WTC11 (cell line): ENCODE measurements around the gene ARRB2. TPM values are rescaled to one million over a fixed set of nuclear protein-coding genes. Genes with fewer than 3 reads are reported as not detected.

Source experiments
- ATAC-seq: fragments of 200-7000 bp; cut with Tn5 transposase; 2 replicates; pipeline ENCODE4 v1.10.0; 2021; ENCODE audit warnings: mild to moderate bottlenecking, moderate library complexity
- CTCF ChIA-PET: fragments of 300-600 bp; sonication (Branson Sonifier 250); formaldehyde crosslinking; loops from one replicate; lab custom pipeline; 2021; ENCODE audit warnings: antibody characterized with exemption; lab: Charles Lee
- POLR2A ChIA-PET: fragments of 350-600 bp; sonication (Branson Sonifier 250); formaldehyde crosslinking; loops from one replicate; lab custom pipeline; 2021; ENCODE audit warnings: antibody characterized with exemption; lab: Charles Lee
- DNase-seq: peaks from one replicate; pipeline ENCODE4 v3.0.0; 2021; ENCODE audit warnings: low spot score
- H3K27ac Mint-ChIP-seq: 2 replicates; pipeline ENCODE4 v1.8.0; 2021; ENCODE audit warnings: mixed read lengths
- H3K27me3 Mint-ChIP-seq: 2 replicates; pipeline ENCODE4 v1.8.0; 2021; ENCODE audit warnings: low read depth, mild to moderate bottlenecking, moderate library complexity, mixed read lengths
- H3K36me3 Mint-ChIP-seq: 2 replicates; pipeline ENCODE4 v1.8.0; 2021; ENCODE audit warnings: mixed read lengths
- H3K4me1 Mint-ChIP-seq: 2 replicates; pipeline ENCODE4 v1.8.0; 2022; ENCODE audit warnings: mixed read lengths
- H3K4me3 Mint-ChIP-seq: 2 replicates; pipeline ENCODE4 v1.8.0; 2021; ENCODE audit warnings: mild to moderate bottlenecking, moderate library complexity, mixed read lengths
- H3K9me3 Mint-ChIP-seq: 2 replicates; pipeline ENCODE4 v1.8.0; 2021; ENCODE audit warnings: mixed read lengths
- CREB1 ChIP-seq: sonication (generic); formaldehyde crosslinking; IDR thresholded peaks from 2 replicates; pipeline ENCODE4 v1.8.0; 2023; ENCODE audit warnings: mild to moderate bottlenecking, missing genetic modification reagents
- CREM ChIP-seq: sonication (generic); formaldehyde crosslinking; IDR thresholded peaks from 2 replicates; pipeline ENCODE4 v1.8.1; 2022; ENCODE audit warnings: mild to moderate bottlenecking, missing genetic modification reagents, moderate library complexity
- FOXK1 ChIP-seq: sonication (generic); formaldehyde crosslinking; IDR thresholded peaks from 2 replicates; pipeline ENCODE4 v1.8.0; 2022; ENCODE audit warnings: mild to moderate bottlenecking, moderate library complexity, missing genetic modification reagents
- GRHL2 ChIP-seq: fragments of 250-450 bp; sonication (Bioruptor Pico); IDR thresholded peaks from 2 replicates; pipeline ENCODE4 v1.8.0; 2022; ENCODE audit warnings: mild to moderate bottlenecking, moderate library complexity; ENCODE audit not compliant: insufficient replicate concordance, severe bottlenecking
- KAT7 ChIP-seq: sonication (generic); formaldehyde crosslinking; IDR thresholded peaks from 2 replicates; pipeline ENCODE4 v1.8.1; 2023; ENCODE audit warnings: missing genetic modification reagents, mild to moderate bottlenecking, borderline replicate concordance
- MXD4 ChIP-seq: fragments of 250-450 bp; sonication (Bioruptor Pico); IDR thresholded peaks from 2 replicates; pipeline ENCODE4 v1.8.0; 2021; ENCODE audit warnings: mild to moderate bottlenecking, moderate library complexity, borderline replicate concordance
- NFATC4 ChIP-seq: fragments of 250-450 bp; sonication (Bioruptor Pico); IDR thresholded peaks from 2 replicates; pipeline ENCODE4 v1.9.0; 2021; ENCODE audit warnings: mild to moderate bottlenecking
- RELA ChIP-seq: sonication (generic); formaldehyde crosslinking; IDR thresholded peaks from 2 replicates; pipeline ENCODE4 v1.8.1; 2022; ENCODE audit warnings: missing genetic modification reagents, mild to moderate bottlenecking, borderline replicate concordance
- ZBTB21 ChIP-seq: sonication (generic); formaldehyde crosslinking; IDR thresholded peaks from 2 replicates; pipeline ENCODE4 v1.8.1; 2023; ENCODE audit warnings: mild to moderate bottlenecking, missing genetic modification reagents, borderline replicate concordance
- ZNF671 ChIP-seq: fragments of 250-450 bp; sonication (Bioruptor Pico); IDR thresholded peaks from 2 replicates; pipeline ENCODE4 v1.8.0; 2021; ENCODE audit warnings: mild to moderate bottlenecking
- total RNA-seq: library from RNA; stranded (reverse); gene quantifications from 3 replicates; pipeline ENCODE4 v1.2.3, GENCODE V29; 2021
- TF ChIP-seq, protein P1 (sequence below): fragments of 250-450 bp; sonication (Bioruptor Pico); conservative IDR thresholded peaks from 2 replicates; pipeline ENCODE4 v1.9.0; 2021; ENCODE audit warnings: mild to moderate bottlenecking
- TF ChIP-seq, protein P2 (sequence below): fragments of 250-450 bp; sonication (Bioruptor Pico); IDR thresholded peaks from 2 replicates; pipeline ENCODE4 v1.9.0; 2021; ENCODE audit warnings: mild to moderate bottlenecking
- TF ChIP-seq, protein P3 (sequence below): fragments of 250-450 bp; sonication (Bioruptor Pico); IDR thresholded peaks from 2 replicates; pipeline ENCODE4 v2.1.2; 2022; ENCODE audit warnings: mild to moderate bottlenecking, moderate library complexity
- TF ChIP-seq, protein P4 (sequence below): sonication (generic); formaldehyde crosslinking; IDR thresholded peaks from 2 replicates; pipeline ENCODE4 v1.8.1; 2022; ENCODE audit warnings: low read depth, missing genetic modification reagents, borderline replicate concordance
- TF ChIP-seq, protein P5 (sequence below): sonication (generic); formaldehyde crosslinking; IDR thresholded peaks from 2 replicates; pipeline ENCODE4 v1.8.1; 2022; ENCODE audit warnings: low read depth, mild to moderate bottlenecking, moderate library complexity, missing genetic modification reagents, borderline replicate concordance
- TF ChIP-seq, protein P6 (sequence below): sonication (generic); formaldehyde crosslinking; IDR thresholded peaks from 2 replicates; pipeline ENCODE4 v1.8.0; 2022; ENCODE audit warnings: missing genetic modification reagents
- TF ChIP-seq, protein P7 (sequence below): fragments of 250-450 bp; sonication (Bioruptor Pico); IDR thresholded peaks from 2 replicates; pipeline ENCODE4 v1.9.0; 2021; ENCODE audit warnings: moderate library complexity, mild to moderate bottlenecking, inconsistent platforms, borderline replicate concordance

The ARRB2 gene
- total RNA-seq, 1 experiment from 2014 or later: 87.8 TPM

DNA sequence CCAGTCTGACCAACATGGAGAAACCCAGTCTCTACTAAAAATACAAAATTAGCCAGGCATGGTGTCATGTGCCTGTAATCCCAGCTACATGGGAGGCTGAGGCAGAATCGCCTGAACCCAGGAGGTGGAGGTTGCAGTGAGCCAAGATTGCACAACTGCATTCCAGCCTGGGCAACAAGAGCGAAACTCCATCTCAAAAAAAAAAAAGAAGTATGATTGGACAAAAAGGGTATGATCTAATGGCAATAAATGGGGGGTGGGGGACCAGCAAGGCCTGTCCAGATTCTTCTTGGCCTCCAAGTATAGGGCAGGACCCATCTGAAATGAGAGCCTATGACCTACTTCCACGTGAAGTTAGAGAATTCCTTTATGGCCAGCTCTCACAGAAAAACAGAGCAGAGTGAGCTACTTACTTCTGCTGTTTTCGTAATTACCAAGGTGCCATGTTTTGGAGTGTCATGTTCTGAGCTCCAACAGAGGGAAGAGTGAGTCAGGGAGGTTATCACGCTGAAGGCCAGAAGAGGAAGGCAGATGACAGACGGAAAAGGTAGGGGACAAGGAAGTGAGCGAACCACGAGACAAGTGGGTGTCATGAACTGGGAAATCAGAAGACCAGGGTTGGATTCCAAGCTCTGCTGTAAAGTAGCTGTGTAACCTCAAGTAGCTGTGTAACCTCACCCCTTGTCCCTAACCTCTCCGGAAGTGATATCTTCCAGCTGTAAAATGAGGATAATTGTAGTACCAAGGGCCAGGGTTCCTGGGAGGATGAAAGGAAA lies 25.6 kb downstream of the ARRB2 start:
- no peak overlapping the region for H3K4me3 Mint-ChIP-seq
- TF ChIP-seq MXD4 (CRISPR knock-in tag) (no peak), NFATC4 (CRISPR knock-in tag) (no peak), ZBTB21 (CRISPR knock-in tag) (no peak)
- TF ChIP-seq, protein P1, sequence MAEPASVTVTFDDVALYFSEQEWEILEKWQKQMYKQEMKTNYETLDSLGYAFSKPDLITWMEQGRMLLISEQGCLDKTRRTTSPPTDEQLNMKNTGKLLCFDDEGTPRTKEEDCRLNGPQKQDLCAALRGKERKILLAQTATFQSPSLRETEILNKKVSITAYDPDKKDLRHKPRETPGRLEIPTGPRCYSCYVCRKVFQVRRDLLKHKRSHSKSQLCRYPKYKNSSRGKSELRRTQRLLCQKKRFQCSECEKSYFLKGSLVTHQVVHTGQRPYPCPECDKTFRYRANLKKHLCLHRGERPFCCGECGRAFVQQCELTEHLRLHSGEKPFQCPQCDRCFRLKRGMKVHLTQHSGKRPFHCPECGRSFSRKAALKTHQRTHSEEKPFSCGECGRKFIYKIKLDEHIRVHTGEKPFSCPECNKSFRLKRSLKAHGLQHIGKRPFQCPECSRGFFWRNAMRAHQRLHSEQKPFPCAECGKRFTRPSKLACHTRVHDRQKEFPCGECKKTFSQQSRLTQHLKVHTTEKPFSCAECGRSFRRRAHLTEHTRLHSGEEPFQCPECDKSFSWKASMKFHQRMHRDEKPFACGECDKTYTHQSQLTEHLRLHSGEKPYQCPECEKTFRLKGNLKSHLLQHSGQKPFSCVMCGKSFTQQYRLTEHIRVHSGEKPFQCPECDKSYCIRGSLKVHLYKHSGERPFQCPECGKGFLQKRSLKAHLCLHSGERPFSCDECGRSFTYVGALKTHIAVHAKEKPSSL (CRISPR knock-in tag): no peak
- TF ChIP-seq, protein P2, sequence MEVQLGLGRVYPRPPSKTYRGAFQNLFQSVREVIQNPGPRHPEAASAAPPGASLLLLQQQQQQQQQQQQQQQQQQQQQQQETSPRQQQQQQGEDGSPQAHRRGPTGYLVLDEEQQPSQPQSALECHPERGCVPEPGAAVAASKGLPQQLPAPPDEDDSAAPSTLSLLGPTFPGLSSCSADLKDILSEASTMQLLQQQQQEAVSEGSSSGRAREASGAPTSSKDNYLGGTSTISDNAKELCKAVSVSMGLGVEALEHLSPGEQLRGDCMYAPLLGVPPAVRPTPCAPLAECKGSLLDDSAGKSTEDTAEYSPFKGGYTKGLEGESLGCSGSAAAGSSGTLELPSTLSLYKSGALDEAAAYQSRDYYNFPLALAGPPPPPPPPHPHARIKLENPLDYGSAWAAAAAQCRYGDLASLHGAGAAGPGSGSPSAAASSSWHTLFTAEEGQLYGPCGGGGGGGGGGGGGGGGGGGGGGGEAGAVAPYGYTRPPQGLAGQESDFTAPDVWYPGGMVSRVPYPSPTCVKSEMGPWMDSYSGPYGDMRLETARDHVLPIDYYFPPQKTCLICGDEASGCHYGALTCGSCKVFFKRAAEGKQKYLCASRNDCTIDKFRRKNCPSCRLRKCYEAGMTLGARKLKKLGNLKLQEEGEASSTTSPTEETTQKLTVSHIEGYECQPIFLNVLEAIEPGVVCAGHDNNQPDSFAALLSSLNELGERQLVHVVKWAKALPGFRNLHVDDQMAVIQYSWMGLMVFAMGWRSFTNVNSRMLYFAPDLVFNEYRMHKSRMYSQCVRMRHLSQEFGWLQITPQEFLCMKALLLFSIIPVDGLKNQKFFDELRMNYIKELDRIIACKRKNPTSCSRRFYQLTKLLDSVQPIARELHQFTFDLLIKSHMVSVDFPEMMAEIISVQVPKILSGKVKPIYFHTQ: no peak
- TF ChIP-seq, protein P3, sequence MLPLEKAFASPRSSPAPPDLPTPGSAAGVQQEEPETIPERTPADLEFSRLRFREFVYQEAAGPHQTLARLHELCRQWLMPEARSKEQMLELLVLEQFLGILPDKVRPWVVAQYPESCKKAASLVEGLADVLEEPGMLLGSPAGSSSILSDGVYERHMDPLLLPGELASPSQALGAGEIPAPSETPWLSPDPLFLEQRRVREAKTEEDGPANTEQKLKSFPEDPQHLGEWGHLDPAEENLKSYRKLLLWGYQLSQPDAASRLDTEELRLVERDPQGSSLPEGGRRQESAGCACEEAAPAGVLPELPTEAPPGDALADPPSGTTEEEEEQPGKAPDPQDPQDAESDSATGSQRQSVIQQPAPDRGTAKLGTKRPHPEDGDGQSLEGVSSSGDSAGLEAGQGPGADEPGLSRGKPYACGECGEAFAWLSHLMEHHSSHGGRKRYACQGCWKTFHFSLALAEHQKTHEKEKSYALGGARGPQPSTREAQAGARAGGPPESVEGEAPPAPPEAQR: no peak
- TF ChIP-seq, protein P4, sequence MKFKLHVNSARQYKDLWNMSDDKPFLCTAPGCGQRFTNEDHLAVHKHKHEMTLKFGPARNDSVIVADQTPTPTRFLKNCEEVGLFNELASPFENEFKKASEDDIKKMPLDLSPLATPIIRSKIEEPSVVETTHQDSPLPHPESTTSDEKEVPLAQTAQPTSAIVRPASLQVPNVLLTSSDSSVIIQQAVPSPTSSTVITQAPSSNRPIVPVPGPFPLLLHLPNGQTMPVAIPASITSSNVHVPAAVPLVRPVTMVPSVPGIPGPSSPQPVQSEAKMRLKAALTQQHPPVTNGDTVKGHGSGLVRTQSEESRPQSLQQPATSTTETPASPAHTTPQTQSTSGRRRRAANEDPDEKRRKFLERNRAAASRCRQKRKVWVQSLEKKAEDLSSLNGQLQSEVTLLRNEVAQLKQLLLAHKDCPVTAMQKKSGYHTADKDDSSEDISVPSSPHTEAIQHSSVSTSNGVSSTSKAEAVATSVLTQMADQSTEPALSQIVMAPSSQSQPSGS: no peak
- no peak for DNase-seq
- POLR2A ChIA-PET: no interaction called here
- peaks cover 58% of the 10 kb centered on the region for H3K27me3 Mint-ChIP-seq
- H3K9me3 Mint-ChIP-seq: no peaks in the 10 kb centered on the region
- H3K27ac Mint-ChIP-seq: no peak overlapping the region
- CTCF ChIA-PET: interaction anchor here (1.0 to 3.3 kb wide), 2 partner anchors 51 to 54 kb away, joined by 3 to 9 read pairs; partner anchors contain the start of gene GLTPD2
- ATAC-seq: no peak
- peaks cover 13% of the 10 kb centered on the region for H3K4me1 Mint-ChIP-seq
- no peaks in the 10 kb centered on the region for H3K36me3 Mint-ChIP-seq

DNA sequence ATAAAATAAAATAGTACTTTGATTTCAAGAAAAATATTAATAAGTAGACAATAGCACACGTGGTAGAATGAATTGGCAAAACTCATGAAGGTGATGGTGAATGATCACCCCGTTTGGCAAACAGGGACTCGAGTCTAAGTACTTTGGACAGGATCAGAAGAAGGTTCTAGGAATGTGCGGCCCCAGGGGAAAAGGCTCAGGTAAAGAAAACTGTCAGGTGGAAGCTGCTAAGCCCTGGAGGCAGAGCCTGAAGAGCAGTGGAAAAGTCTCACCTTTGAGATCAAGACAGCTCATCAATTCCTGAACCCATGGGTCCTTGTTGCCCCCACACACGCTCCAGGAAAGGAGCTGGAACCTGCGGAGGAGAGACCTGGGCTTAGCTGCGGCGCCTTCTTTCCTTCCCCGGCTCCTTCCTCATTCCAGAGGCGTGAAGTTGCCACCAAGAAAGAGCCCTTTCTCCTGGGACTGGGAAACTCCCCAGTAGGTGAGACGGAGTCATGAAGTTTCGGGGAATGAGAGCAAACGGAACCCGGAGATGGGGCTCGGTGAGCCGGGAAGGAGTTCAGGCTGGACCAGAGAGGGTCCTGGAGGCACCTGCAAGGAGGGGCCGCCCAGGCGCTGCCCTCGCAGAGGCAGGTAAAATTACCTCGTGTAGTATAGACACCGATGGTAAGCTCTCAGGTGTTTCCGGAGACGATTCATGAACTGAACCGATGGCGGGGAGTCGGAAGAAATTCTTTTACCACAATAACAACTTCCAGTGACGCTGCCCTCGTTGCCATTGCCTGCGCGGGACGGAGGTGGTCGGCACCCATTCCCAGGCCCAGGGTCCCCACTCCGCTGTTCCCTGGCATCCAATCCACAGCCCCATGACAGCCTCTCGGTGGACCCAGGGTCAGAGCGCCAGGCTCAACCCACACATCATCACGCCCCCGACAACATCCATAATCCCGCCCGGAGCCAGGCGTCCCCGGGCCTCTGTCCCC lies 28.0 kb downstream of the ARRB2 start:
- H3K4me3 Mint-ChIP-seq: peak overlapping the region; percentile 78
- ChIA-PET CTCF (interaction anchor here (0.8 to 1.0 kb wide), 2 partner anchors 165 to 171 kb away, joined by 3 read pairs; partner anchors contain the start of gene CHRNE), POLR2A (interaction anchor here (0.6 kb wide), 1 partner anchor 40 kb away, joined by 8 read pairs; no protein-coding TSS in a partner anchor)
- H3K9me3 Mint-ChIP-seq: no peaks in the 10 kb centered on the region
- DNase-seq (no peak), ATAC-seq (peak; percentile 16)
- no peaks in the 10 kb centered on the region for H3K36me3 Mint-ChIP-seq
- peaks cover 13% of the 10 kb centered on the region for H3K4me1 Mint-ChIP-seq
- H3K27ac Mint-ChIP-seq: no peak overlapping the region
- peaks cover 81% of the 10 kb centered on the region for H3K27me3 Mint-ChIP-seq
- TF ChIP-seq, protein P5, sequence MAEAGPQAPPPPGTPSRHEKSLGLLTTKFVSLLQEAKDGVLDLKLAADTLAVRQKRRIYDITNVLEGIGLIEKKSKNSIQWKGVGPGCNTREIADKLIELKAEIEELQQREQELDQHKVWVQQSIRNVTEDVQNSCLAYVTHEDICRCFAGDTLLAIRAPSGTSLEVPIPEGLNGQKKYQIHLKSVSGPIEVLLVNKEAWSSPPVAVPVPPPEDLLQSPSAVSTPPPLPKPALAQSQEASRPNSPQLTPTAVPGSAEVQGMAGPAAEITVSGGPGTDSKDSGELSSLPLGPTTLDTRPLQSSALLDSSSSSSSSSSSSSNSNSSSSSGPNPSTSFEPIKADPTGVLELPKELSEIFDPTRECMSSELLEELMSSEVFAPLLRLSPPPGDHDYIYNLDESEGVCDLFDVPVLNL: no peak
- TF ChIP-seq KAT7 (no peak), FOXK1 (no peak), CREM (CRISPR knock-in tag) (no peak), CREB1 (CRISPR knock-in tag) (no peak), RELA (CRISPR knock-in tag) (no peak), GRHL2 (CRISPR knock-in tag) (no peak), ZNF671 (no peak)
- TF ChIP-seq, protein P6, sequence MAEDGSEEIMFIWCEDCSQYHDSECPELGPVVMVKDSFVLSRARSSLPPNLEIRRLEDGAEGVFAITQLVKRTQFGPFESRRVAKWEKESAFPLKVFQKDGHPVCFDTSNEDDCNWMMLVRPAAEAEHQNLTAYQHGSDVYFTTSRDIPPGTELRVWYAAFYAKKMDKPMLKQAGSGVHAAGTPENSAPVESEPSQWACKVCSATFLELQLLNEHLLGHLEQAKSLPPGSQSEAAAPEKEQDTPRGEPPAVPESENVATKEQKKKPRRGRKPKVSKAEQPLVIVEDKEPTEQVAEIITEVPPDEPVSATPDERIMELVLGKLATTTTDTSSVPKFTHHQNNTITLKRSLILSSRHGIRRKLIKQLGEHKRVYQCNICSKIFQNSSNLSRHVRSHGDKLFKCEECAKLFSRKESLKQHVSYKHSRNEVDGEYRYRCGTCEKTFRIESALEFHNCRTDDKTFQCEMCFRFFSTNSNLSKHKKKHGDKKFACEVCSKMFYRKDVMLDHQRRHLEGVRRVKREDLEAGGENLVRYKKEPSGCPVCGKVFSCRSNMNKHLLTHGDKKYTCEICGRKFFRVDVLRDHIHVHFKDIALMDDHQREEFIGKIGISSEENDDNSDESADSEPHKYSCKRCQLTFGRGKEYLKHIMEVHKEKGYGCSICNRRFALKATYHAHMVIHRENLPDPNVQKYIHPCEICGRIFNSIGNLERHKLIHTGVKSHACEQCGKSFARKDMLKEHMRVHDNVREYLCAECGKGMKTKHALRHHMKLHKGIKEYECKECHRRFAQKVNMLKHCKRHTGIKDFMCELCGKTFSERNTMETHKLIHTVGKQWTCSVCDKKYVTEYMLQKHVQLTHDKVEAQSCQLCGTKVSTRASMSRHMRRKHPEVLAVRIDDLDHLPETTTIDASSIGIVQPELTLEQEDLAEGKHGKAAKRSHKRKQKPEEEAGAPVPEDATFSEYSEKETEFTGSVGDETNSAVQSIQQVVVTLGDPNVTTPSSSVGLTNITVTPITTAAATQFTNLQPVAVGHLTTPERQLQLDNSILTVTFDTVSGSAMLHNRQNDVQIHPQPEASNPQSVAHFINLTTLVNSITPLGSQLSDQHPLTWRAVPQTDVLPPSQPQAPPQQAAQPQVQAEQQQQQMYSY (CRISPR knock-in tag): no peak
- TF ChIP-seq, protein P7, sequence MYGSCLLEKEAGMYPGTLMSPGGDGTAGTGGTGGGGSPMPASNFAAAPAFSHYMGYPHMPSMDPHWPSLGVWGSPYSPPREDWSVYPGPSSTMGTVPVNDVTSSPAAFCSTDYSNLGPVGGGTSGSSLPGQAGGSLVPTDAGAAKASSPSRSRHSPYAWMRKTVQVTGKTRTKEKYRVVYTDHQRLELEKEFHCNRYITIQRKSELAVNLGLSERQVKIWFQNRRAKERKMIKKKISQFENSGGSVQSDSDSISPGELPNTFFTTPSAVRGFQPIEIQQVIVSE (CRISPR knock-in tag): no peak
